Thyroid gland (tissue), 4 donors: ENCODE results near the gene XPNPEP1. TPM values are rescaled to one million over a fixed set of nuclear protein-coding genes. Genes with fewer than 3 reads are reported as not detected.
A peak's percentile ranks its signal among the peaks of the same experiment; 100 is the strongest.

Source experiments
- DNase-seq, 2 donors: peaks; one replicate each; pipeline ENCODE4 v3.0.0-alpha.2; 2019
- H3K27ac ChIP-seq, 3 donors: fragments of 200-600 bp; sonication (generic); 1 replicate in 2 of 3; 2 replicates in 1 of 3; pipeline ENCODE4 v1.5.1; 2016 to 2019; ENCODE audit warnings: mild to moderate bottlenecking in 1 of 3, moderate library complexity in 1 of 3
- H3K27me3 ChIP-seq: fragments of 200-600 bp; sonication (generic); one replicate; pipeline ENCODE4 v1.5.1; 2019
- H3K36me3 ChIP-seq, 2 donors: fragments of 200-600 bp; sonication (generic); one replicate each; pipeline ENCODE4 v1.5.1; 2016 to 2019
- H3K4me1 ChIP-seq, 2 donors: fragments of 200-600 bp; sonication (generic); one replicate each; pipeline ENCODE4 v1.5.1; 2017 to 2019
- H3K4me3 ChIP-seq, 3 donors: fragments of 200-600 bp; sonication (generic); replicated peaks in 1 of 3; 1 replicate in 2 of 3; 2 replicates in 1 of 3; pipeline ENCODE4 v1.5.1; 2016; ENCODE audit warnings: mild to moderate bottlenecking in 1 of 3
- H3K9me3 ChIP-seq: fragments of 200-600 bp; sonication (generic); one replicate; pipeline ENCODE4 v1.5.1; 2017
- CTCF ChIP-seq, 6 experiments: fragments of 200-600 bp in 3 of 6; fragments of 450-650 bp in 3 of 6; sonication (generic) in 3 of 6; IDR thresholded peaks; one replicate each; pipeline ENCODE4 v1.5.1; 2016 to 2019; ENCODE audit warnings: antibody characterized with exemption in 6 of 6, mild to moderate bottlenecking in 2 of 6, inconsistent platforms in 1 of 6, moderate library complexity in 1 of 6
- POLR2A ChIP-seq, 2 donors: fragments of 450-650 bp; IDR thresholded peaks; one replicate each; pipeline ENCODE4 v1.6.1; 2017; ENCODE audit warnings: antibody characterized with exemption in 2 of 2, mild to moderate bottlenecking in 2 of 2, moderate library complexity in 1 of 2
- WGBS, 2 donors: methylation state at CpG; one replicate each; pipeline ENCODE4 v1.1.5; 2017; 5-methylcytosine and 5-hydroxymethylcytosine counted together
- intact Hi-C: fragments of 100-400 bp; cut with DNase I; formaldehyde crosslinking; loops from one replicate; pipeline ENCODE4 v1.15.1; 2023
- total RNA-seq, 4 donors: library from RNA; depleted of rRNA; stranded (reverse); fragments of >200 nt; gene quantifications; one replicate each; pipeline ENCODE4 v1.2.3, GENCODE V29; 2016

The XPNPEP1 gene
- total RNA-seq, 4 donors from 2014 or later = 72.7 to 89.0 (median 84.0) TPM

GRCh38 chr10:109845308-109845707 lies 78.0 kb downstream of the XPNPEP1 start:
- Histone ChIP-seq H3K4me3 (no peak overlapping the region), H3K27me3 (no peaks in the 10 kb centered on the region), H3K36me3 (no peaks in the 10 kb centered on the region), H3K4me1 (peaks cover 15 to 17% of the 10 kb centered on the region in 2 donors), H3K27ac (peak overlapping the region in 1 of 3 donors; percentile 59), H3K9me3 (no peaks in the 10 kb centered on the region)
- peak; percentile 54 to 59 for DNase-seq
- TF ChIP-seq CTCF (IDR thresholded peaks at IDR 0.05) = no peak
- WGBS, 2 donors = 43 to 44% methylated on average over 5 of the region's 5 CpGs
- intact Hi-C loops = no loop called here

- no peak for DNase-seq
- no peak for TF ChIP-seq CTCF (IDR thresholded peaks at IDR 0.05)
- no peak for TF ChIP-seq POLR2A (IDR thresholded peaks at IDR 0.05)
- Histone ChIP-seq H3K27ac (no peak overlapping the region), H3K4me3 (no peak overlapping the region), H3K36me3 (no peaks in the 10 kb centered on the region), H3K27me3 (no peaks in the 10 kb centered on the region), H3K4me1 (peaks cover 0 to 3% of the 10 kb centered on the region in 2 donors), H3K9me3 (no peaks in the 10 kb centered on the region)
- WGBS, 2 donors = 84 to 94% methylated on average over 7 of the region's 7 CpGs
- intact Hi-C loops = no loop called here
These were observed 84.6 kb downstream of the XPNPEP1 start for GRCh38 chr10:109838592-109839244.

- TF ChIP-seq CTCF (IDR thresholded peaks at IDR 0.05) = no peak
- Histone ChIP-seq H3K27me3 (no peaks in the 10 kb centered on the region), H3K4me1 (no peaks in the 10 kb centered on the region), H3K36me3 (no peaks in the 10 kb centered on the region), H3K27ac (no peak overlapping the region), H3K4me3 (no peak overlapping the region), H3K9me3 (no peaks in the 10 kb centered on the region)
- WGBS, 2 donors = 80 to 82% methylated on average over 4 of the region's 4 CpGs
- no peak for DNase-seq
- intact Hi-C loops = no loop called here
These were observed 85.9 kb downstream of the XPNPEP1 start for GRCh38 chr10:109837384-109837783.

GRCh38 chr10:109835257-109835656 lies 88.1 kb downstream of the XPNPEP1 start:
- 60 to 74% methylated on average over 1 of the region's 1 CpG for WGBS, 2 donors
- Histone ChIP-seq H3K36me3 (no peaks in the 10 kb centered on the region), H3K4me3 (no peak overlapping the region), H3K9me3 (no peaks in the 10 kb centered on the region), H3K4me1 (no peaks in the 10 kb centered on the region), H3K27ac (no peak overlapping the region), H3K27me3 (no peaks in the 10 kb centered on the region)
- DNase-seq = no peak
- TF ChIP-seq CTCF (IDR thresholded peaks at IDR 0.05) (no peak), POLR2A (IDR thresholded peaks at IDR 0.05) (no peak)
- intact Hi-C loops = no loop called here

GRCh38 chr10:109831846-109832245 lies 91.5 kb downstream of the XPNPEP1 start:
- no peak for TF ChIP-seq CTCF (IDR thresholded peaks at IDR 0.05)
- TF ChIP-seq POLR2A (IDR thresholded peaks at IDR 0.05) = no peak
- no peaks in the 10 kb centered on the region for H3K27me3 ChIP-seq
- WGBS, 2 donors = 39 to 56% methylated on average over 9 of the region's 9 CpGs
- intact Hi-C loops = no loop called here
- DNase-seq = peak; percentile 55 to 59
- no peak overlapping the region for H3K4me3 ChIP-seq
- H3K36me3 ChIP-seq = no peaks in the 10 kb centered on the region
- no peak overlapping the region for H3K27ac ChIP-seq
- no peaks in the 10 kb centered on the region for H3K4me1 ChIP-seq
- no peaks in the 10 kb centered on the region for H3K9me3 ChIP-seq
